Activated naive CD4-positive, alpha-beta T cell treated with anti-CD3 and anti-CD28 coated beads, Interleukin-2, amount 10 ng/mL, durations not matched to agents 5 hours and 36 hours (primary cell): ENCODE data around the gene RAMACL. TPM values are rescaled to one million over a fixed set of nuclear protein-coding genes. Genes with fewer than 3 reads are reported as not detected.

Experiments
- total RNA-seq, 2 experiments: library from RNA; stranded (reverse); gene quantifications; one replicate each; pipeline ENCODE4 v1.2.3, GENCODE V29; 2021

RAMACL gene
- under 1 TPM; 0.20 to 0.36 TPM for total RNA-seq

DNA sequence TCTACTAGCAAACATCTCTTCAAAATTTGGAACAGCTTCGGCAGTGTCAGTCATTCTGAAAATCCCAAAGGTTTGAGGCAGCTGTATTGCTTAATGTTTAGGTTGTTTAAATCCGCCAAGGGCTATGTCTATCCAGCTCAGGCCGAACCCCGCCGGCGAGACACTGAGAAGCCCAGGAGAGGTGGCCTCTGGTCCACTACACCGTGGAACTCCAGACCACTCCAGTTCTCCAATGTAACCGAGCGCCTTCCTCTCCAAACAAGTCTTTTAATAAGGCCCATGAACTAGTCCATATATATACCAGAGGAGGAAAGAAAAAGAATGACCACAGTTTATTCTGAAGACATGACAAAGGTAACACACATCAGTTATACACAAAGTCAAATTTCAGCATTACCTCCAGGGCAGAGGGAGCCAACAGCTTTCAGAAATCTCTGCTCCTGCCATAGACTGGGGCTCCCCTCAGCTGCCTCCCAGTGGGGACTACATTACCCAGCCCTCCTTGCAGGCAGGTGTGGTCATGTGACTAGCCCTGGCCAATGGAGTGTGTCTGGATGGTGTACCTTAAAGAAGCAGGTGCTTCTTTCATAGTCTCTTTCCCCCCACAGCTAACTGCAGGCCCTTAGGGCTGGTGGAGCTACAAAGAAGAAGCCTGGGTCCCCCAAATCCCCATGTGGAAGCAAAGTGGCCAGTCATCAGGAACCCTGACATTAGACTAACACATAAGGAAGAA is at the start of gene RAMACL:
Gene RAMACL (minus strand): TSS at position 255 of the 733 bp plus-strand sequence. CDS start 201 bp downstream, at position 54.

DNA sequence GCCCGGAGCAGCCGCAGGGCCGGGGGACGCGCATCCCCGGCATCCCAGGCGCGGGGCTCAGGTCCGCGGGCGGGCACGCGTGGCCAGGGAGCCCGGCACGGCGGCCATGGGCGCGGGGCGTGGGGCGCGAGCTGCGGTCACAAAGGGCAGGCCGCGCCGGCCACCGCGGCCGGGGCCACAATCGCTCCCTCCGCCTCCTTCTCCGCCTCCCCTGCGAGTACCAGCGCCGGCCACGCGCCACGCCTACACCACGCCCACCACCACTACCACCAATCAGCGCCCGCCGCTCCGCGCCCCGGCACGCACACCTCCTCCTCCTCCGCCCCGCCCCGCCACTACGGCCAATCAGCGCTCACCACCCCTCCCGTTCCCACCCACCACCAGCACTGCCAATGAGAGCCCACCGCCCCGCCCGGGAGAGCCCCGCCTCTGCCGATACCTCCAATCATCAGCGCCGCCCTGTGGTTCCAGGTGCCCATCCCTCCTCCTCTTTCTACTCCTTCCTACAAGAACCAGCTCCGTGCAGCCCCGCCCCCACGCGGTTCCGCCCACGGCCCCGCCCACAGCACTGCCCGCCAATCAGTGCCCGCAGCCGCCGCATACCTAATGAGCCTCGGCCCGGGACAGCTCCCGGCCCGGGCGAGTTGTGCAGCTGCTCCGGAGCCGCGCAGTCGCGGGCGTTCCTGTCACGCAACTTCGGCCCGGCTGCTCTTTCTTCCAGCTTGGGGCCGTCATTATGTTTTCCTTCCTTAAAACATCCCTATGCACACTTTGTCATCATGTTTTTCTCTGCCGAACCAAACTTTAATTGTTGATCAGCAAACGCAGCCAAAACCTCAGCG is 40.8 kb upstream of the RAMACL start, which contains the start of gene RPS6KA2:
Gene RPS6KA2 (minus strand): TSS at position 219 of the 842 bp plus-strand sequence. CDS start 232 bp downstream, outside the sequence.

Other genes with a start within 250 kb of the RAMACL start
- 10 to 100 TPM; 49.5 to 50.0 TPM for gene SFT2D1, start 244.1 kb downstream of the RAMACL start, total RNA-seq
- gene MPC1, start 203.7 kb downstream of the RAMACL start, total RNA-seq = 10 to 100 TPM; 23.1 to 24.6 TPM
- 1 to 10 TPM; 4.5 to 5.2 TPM for gene RPS6KA2, start 40.6 kb upstream of the RAMACL start, total RNA-seq